A549 (cell line): ENCODE results near the gene CLDN7. TPM values are rescaled to one million over a fixed set of nuclear protein-coding genes. Genes with fewer than 3 reads are reported as not detected.

Experiments used
- ATAC-seq, 2 experiments: fragments of 200-7000 bp in 1 of 2; fragments of >200 bp in 1 of 2; cut with Nextera tagmentation in 1 of 2; cut with Tn5 transposase in 1 of 2; 3 replicates each; pipeline versions ENCODE4 v1.8.0 to v1.9.1; 2018 to 2020; ENCODE audit warnings: mild to moderate bottlenecking in 1 of 2, moderate library complexity in 1 of 2
- CTCF ChIA-PET: fragments of 300-600 bp; sonication (Branson Sonifier 250); formaldehyde crosslinking; extraction: SDS; loops from one replicate; lab custom pipeline; 2021; ENCODE audit warnings: antibody characterized with exemption, inconsistent platforms; lab: Yijun Ruan, JAX
- POLR2A ChIA-PET: fragments of 350-600 bp; formaldehyde crosslinking; extraction: SDS; loops from one replicate; lab custom pipeline; 2021; ENCODE audit warnings: antibody characterized with exemption, inconsistent platforms; lab: Yijun Ruan, JAX
- DNase-seq, 2 experiments: peaks; one replicate each; pipeline versions ENCODE4 v3.0.0 to v3.0.0-alpha.2; 2011 to 2016; ENCODE audit warnings: low read depth in 1 of 2, low spot score in 1 of 2
- FAIRE-seq: peaks from 2 replicates; lab custom pipeline; 2011; peaks lifted over from hg19 to GRCh38; lab: Jason Lieb, UNC
- H3K27ac ChIP-seq, 2 experiments: fragments of >200 bp; sonication (Bioruptor Twin); formaldehyde crosslinking; 3 replicates each; pipeline ENCODE4 v1.5.1; 2016 to 2017
- H3K4me1 ChIP-seq: fragments of >200 bp; sonication (Bioruptor Twin); formaldehyde crosslinking; 3 replicates; pipeline ENCODE4 v1.6.1; 2016
- H3K4me2 ChIP-seq: fragments of >200 bp; sonication (Bioruptor Twin); formaldehyde crosslinking; 3 replicates; pipeline ENCODE4 v1.6.1; 2016
- H3K4me3 ChIP-seq: fragments of >200 bp; sonication (Bioruptor Twin); formaldehyde crosslinking; 3 replicates; pipeline ENCODE4 v1.5.1; 2016
- H3K9me3 ChIP-seq: fragments of >200 bp; sonication (Bioruptor Twin); formaldehyde crosslinking; 3 replicates; pipeline ENCODE4 v1.6.1; 2016
- BHLHE40 ChIP-seq: IDR thresholded peaks from 2 replicates; pipeline ENCODE4 v1.6.1; 2012; ENCODE audit warnings: low read depth, low read length, inconsistent platforms
- CBX8 ChIP-seq: fragments of 200-600 bp; sonication (generic); IDR thresholded peaks from 2 replicates; pipeline ENCODE4 v1.6.1; 2016
- CEBPB ChIP-seq, 2 experiments: fragments of >200 bp in 1 of 2; sonication (Bioruptor Twin) in 1 of 2; formaldehyde crosslinking in 1 of 2; IDR thresholded peaks; 2 replicates each; pipeline ENCODE4 v1.6.1; 2012 to 2016
- CHD4 ChIP-seq: fragments of 200-600 bp; sonication (generic); IDR thresholded peaks from 2 replicates; pipeline ENCODE4 v1.6.1; 2016; ENCODE audit warnings: antibody characterized with exemption, mild to moderate bottlenecking, borderline replicate concordance
- EHF ChIP-seq: fragments of 250-450 bp; sonication (Bioruptor Pico); IDR thresholded peaks from 2 replicates; pipeline ENCODE4 v1.5.0; 2020; ENCODE audit warnings: mild to moderate bottlenecking
- EHMT2 ChIP-seq: fragments of 200-600 bp; sonication (generic); IDR thresholded peaks from 2 replicates; pipeline ENCODE4 v1.6.1; 2016; ENCODE audit warnings: antibody characterized with exemption, low read depth, mild to moderate bottlenecking, moderate library complexity
- ESRRA ChIP-seq: fragments of 150-350 bp; IDR thresholded peaks from 2 replicates; pipeline ENCODE4 v1.6.1; 2014; ENCODE audit warnings: mild to moderate bottlenecking, low read length, borderline replicate concordance
- FOSB ChIP-seq: fragments of 250-450 bp; sonication (Bioruptor Pico); IDR thresholded peaks from 2 replicates; pipeline ENCODE4 v1.5.0; 2020; ENCODE audit warnings: mild to moderate bottlenecking, moderate library complexity
- FOSL2 ChIP-seq, 2 experiments: fragments of 450-650 bp in 1 of 2; fragments of >200 bp in 1 of 2; sonication (Bioruptor Twin) in 1 of 2; formaldehyde crosslinking; IDR thresholded peaks; 2 replicates each; pipeline versions ENCODE4 v1.5.0 to v1.6.1; 2016 to 2020; ENCODE audit warnings: mild to moderate bottlenecking in 1 of 2, moderate library complexity in 1 of 2
- HOXA7 ChIP-seq: fragments of 250-450 bp; sonication (Bioruptor Pico); IDR thresholded peaks from 2 replicates; pipeline ENCODE4 v1.5.0; 2020; ENCODE audit warnings: mild to moderate bottlenecking, moderate library complexity
- HOXB13 ChIP-seq: fragments of 250-450 bp; sonication (Bioruptor Pico); IDR thresholded peaks from 2 replicates; pipeline ENCODE4 v1.5.0; 2020; ENCODE audit warnings: low read depth, mild to moderate bottlenecking, moderate library complexity
- JUN ChIP-seq, 2 experiments: fragments of >200 bp; sonication (Bioruptor Twin); formaldehyde crosslinking; IDR thresholded peaks; 2 replicates in 1 of 2; 3 replicates in 1 of 2; pipeline ENCODE4 v1.6.1; 2016 to 2017
- KDM1A ChIP-seq: fragments of 200-600 bp; sonication (generic); IDR thresholded peaks from 2 replicates; pipeline ENCODE4 v1.6.1; 2016; ENCODE audit warnings: low read depth, mild to moderate bottlenecking
- MAFK ChIP-seq: fragments of 450-650 bp; IDR thresholded peaks from 2 replicates; pipeline ENCODE4 v1.6.1; 2014; ENCODE audit not compliant: partially characterized antibody
- MYC ChIP-seq: IDR thresholded peaks from 2 replicates; pipeline ENCODE4 v1.6.1; 2012; ENCODE audit warnings: mild to moderate bottlenecking, inconsistent platforms, low read length, improper control_type of control experiment, borderline replicate concordance
- NFE2L2 ChIP-seq: fragments of 150-350 bp; conservative IDR thresholded peaks from 2 replicates; pipeline ENCODE4 v1.6.1; 2014; ENCODE audit warnings: low read length
- NR3C1 ChIP-seq: fragments of >200 bp; sonication (Bioruptor Twin); formaldehyde crosslinking; IDR thresholded peaks from 3 replicates; pipeline ENCODE4 v1.6.1; 2017
- PHF8 ChIP-seq: fragments of 200-600 bp; sonication (generic); IDR thresholded peaks from 2 replicates; pipeline ENCODE4 v1.6.1; 2016; ENCODE audit warnings: low read depth, mild to moderate bottlenecking, antibody characterized with exemption, moderate library complexity, borderline replicate concordance
- POLR2A ChIP-seq: IDR thresholded peaks from 2 replicates; pipeline ENCODE4 v1.6.1; 2012; ENCODE audit warnings: mild to moderate bottlenecking, low read length
- POLR2AphosphoS2 ChIP-seq: conservative IDR thresholded peaks from 2 replicates; pipeline ENCODE4 v1.6.1; 2012; ENCODE audit warnings: low read length, improper control_type of control experiment, inconsistent platforms
- RARB ChIP-seq: fragments of 250-450 bp; sonication (Bioruptor Pico); IDR thresholded peaks from 2 replicates; pipeline ENCODE4 v1.8.0; 2021; ENCODE audit warnings: mild to moderate bottlenecking, moderate library complexity
- RCOR1 ChIP-seq: fragments of 150-350 bp; IDR thresholded peaks from 2 replicates; pipeline ENCODE4 v1.6.1; 2014; ENCODE audit warnings: antibody characterized with exemption, low read length, low read depth
- WGBS: methylation state at CpG from one replicate; pipeline ENCODE4 v1.1.6; 2017; ENCODE audit errors: missing lambda C conversion rate; 5-methylcytosine and 5-hydroxymethylcytosine counted together
- polyA plus RNA-seq, 4 experiments: library from polyadenylated mRNA; depleted of rRNA in 3 of 4; stranded (reverse); fragments of >200 nt; fragmentation: RNase III in 1 of 4; extraction: RNeasy Plus Mini Kit Qiagen cat#74134 plus additional on column Dnase treatment in 1 of 4; gene quantifications; 2 replicates in 3 of 4; 3 replicates in 1 of 4; pipeline ENCODE4 v1.2.3, GENCODE V29; 2011 to 2017
- TF ChIP-seq, protein P1 (sequence below): fragments of 150-350 bp; IDR thresholded peaks from 2 replicates; pipeline ENCODE4 v1.6.1; 2014; ENCODE audit warnings: low read depth, mild to moderate bottlenecking, low read length
- TF ChIP-seq, protein P2 (sequence below): IDR thresholded peaks from 2 replicates; pipeline ENCODE4 v1.6.1; 2012; ENCODE audit warnings: low read depth, borderline replicate concordance
- TF ChIP-seq, protein P3 (sequence below): fragments of 250-450 bp; sonication (Bioruptor Pico); IDR thresholded peaks from 2 replicates; pipeline ENCODE4 v1.5.0; 2020; ENCODE audit warnings: low read depth, mild to moderate bottlenecking, moderate library complexity
- TF ChIP-seq, protein P4 (sequence below): IDR thresholded peaks from 2 replicates; pipeline ENCODE4 v1.6.1; 2012
- TF ChIP-seq, protein P5 (sequence below): fragments of >200 bp; sonication (Bioruptor Twin); formaldehyde crosslinking; IDR thresholded peaks from 3 replicates; pipeline ENCODE4 v1.6.1; 2016

CLDN7 gene
- polyA plus RNA-seq, 2 of the 4 experiments (the other 2 are of a cell fraction): 0.97 to 4.2 TPM

DNA sequence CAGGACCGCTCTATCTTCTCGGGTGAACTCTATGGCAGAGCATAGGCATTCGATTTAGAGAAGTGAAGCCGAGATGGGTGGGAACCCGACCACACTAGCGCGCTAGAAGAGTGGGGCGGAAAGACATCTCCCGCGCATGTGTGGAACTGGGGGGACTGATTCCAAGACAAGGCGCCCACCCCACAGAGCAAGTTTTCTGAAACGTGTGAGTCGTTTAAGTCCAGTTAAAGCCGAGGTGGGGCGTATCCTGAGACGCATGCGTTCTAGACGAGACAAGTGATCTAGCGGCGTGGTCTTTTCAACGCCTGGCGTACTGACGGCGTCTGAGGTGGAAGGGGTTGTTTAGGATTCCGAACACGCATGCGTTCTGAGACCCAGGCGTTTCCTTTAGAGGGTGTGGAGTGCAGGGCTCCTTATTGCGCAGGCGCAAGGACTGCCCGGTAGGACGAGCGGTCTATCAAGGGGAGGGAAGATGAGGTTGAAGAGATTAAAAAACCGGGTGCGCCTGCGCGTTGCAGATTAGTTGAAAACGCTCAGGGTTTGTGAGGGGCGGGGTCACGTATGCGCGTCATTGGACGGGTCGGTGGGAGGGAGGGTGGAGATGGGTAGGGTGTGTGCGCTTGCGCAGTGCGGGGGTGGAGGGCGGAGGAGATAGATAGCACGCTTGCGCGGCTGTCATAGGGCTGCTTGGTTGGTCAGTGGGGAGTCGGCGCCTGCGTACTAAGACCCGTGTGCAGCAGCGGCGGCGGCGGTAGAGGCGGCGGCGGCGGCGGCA is 44.8 kb upstream of the CLDN7 start, which contains the start of gene EIF5A:
Gene EIF5A (plus strand): TSS at position 718 of the 775 bp plus-strand sequence. CDS start 2,008 bp downstream, outside the sequence.
- Histone ChIP-seq H3K4me2 (peak within 1 kb of the TSS; percentile 95), H3K4me1 (peaks cover 29% of the 10 kb centered on the region), H3K9me3 (no peaks in the 10 kb centered on the region), H3K27ac (peak within 1 kb of the TSS; percentile 98 to 100), H3K4me3 (peak within 1 kb of the TSS; percentile 98)
- DNase-seq: peak; percentile 100
- ChIA-PET POLR2A (no interaction called here), CTCF (interaction anchor here (0.6 to 2.4 kb wide), 2 partner anchors 10 to 66 kb away, joined by 3 to 58 read pairs; no protein-coding TSS in a partner anchor)
- TF ChIP-seq EHMT2 (no peak), POLR2A (peak; percentile 71), FOSL2 (IDR thresholded peaks at IDR 0.05) (no peak), FOSL2 (CRISPR knock-in tag; IDR thresholded peaks at IDR 0.05) (no peak; the same call in 1 of the 2 replicates), NFE2L2 (no peak), RCOR1 (no peak), MAFK (no peak), NR3C1 (no peak), HOXA7 (no peak), KDM1A (no peak), JUN (IDR thresholded peaks at IDR 0.05) (peak; percentile 59 to 75; a peak in 1 of 5 replicates), FOSB (no peak), EHF (CRISPR knock-in tag) (no peak), CHD4 (no peak), RARB (no peak), MYC (peak; percentile 66), ESRRA (no peak), CBX8 (no peak), CEBPB (IDR thresholded peaks at IDR 0.05) (no peak), HOXB13 (CRISPR knock-in tag) (no peak), POLR2AphosphoS2 (no peak), PHF8 (no peak), BHLHE40 (no peak)
- TF ChIP-seq, protein P1, sequence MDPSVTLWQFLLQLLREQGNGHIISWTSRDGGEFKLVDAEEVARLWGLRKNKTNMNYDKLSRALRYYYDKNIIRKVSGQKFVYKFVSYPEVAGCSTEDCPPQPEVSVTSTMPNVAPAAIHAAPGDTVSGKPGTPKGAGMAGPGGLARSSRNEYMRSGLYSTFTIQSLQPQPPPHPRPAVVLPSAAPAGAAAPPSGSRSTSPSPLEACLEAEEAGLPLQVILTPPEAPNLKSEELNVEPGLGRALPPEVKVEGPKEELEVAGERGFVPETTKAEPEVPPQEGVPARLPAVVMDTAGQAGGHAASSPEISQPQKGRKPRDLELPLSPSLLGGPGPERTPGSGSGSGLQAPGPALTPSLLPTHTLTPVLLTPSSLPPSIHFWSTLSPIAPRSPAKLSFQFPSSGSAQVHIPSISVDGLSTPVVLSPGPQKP: no peak
- TF ChIP-seq, protein P2, sequence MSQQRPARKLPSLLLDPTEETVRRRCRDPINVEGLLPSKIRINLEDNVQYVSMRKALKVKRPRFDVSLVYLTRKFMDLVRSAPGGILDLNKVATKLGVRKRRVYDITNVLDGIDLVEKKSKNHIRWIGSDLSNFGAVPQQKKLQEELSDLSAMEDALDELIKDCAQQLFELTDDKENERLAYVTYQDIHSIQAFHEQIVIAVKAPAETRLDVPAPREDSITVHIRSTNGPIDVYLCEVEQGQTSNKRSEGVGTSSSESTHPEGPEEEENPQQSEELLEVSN: 0 out of 2 replicates have a peak, but pooled peaks have one; percentile 44
- TF ChIP-seq, protein P3, sequence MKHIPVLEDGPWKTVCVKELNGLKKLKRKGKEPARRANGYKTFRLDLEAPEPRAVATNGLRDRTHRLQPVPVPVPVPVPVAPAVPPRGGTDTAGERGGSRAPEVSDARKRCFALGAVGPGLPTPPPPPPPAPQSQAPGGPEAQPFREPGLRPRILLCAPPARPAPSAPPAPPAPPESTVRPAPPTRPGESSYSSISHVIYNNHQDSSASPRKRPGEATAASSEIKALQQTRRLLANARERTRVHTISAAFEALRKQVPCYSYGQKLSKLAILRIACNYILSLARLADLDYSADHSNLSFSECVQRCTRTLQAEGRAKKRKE: no peak
- TF ChIP-seq, protein P4, sequence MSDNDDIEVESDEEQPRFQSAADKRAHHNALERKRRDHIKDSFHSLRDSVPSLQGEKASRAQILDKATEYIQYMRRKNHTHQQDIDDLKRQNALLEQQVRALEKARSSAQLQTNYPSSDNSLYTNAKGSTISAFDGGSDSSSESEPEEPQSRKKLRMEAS: peak; percentile 90
- TF ChIP-seq, protein P5, sequence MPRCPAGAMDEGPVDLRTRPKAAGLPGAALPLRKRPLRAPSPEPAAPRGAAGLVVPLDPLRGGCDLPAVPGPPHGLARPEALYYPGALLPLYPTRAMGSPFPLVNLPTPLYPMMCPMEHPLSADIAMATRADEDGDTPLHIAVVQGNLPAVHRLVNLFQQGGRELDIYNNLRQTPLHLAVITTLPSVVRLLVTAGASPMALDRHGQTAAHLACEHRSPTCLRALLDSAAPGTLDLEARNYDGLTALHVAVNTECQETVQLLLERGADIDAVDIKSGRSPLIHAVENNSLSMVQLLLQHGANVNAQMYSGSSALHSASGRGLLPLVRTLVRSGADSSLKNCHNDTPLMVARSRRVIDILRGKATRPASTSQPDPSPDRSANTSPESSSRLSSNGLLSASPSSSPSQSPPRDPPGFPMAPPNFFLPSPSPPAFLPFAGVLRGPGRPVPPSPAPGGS: peak; percentile 54; the same call in 2 of the 3 replicates
- FAIRE-seq: peak; percentile 100
- ATAC-seq: peak; percentile 86
- WGBS: under 1% methylated on average over 62 of the region's 64 CpGs
